Measurements from ENCODE around the gene SPRED2. TPM values are rescaled to one million over a fixed set of nuclear protein-coding genes. Genes with fewer than 3 reads are reported as not detected.

Gene SPRED2
- total and polyA plus RNA-seq, 8 donors: 6.2 to 20.0 (median 15.2) TPM

- ATAC-seq (no peak), FAIRE-seq (no peak), DNase-seq (no peak)
- Histone ChIP-seq H3K27ac (no peak overlapping the region), H3K9me3 (no peaks in the 10 kb centered on the region), H3K4me3 (no peak overlapping the region), H3K27me3 (no peaks in the 10 kb centered on the region), H3K36me3 (no peaks in the 10 kb centered on the region), H3K4me1 (peaks cover 5 to 6% (median 6%) of the 10 kb centered on the region in 3 donors)
- intact Hi-C loops (cut with DNase I): loop anchor here in 1 of 3 donors (10.0 kb wide), 2 partner anchors 54 to 116 kb away; no protein-coding TSS in a partner anchor
- WGBS, 2 donors: 96 to 100% methylated on average over 2 of the region's 2 CpGs
- TF ChIP-seq CTCF (IDR thresholded peaks at IDR 0.05): no peak
Observed at GRCh38 chr2:65438137-65438899, 5.9 kb upstream of the SPRED2 start.

GRCh38 chr2:65437392-65438135, 5.2 kb upstream of the SPRED2 start:
- DNase-seq (no peak), ATAC-seq (no peak), FAIRE-seq (no peak)
- TF ChIP-seq CTCF (IDR thresholded peaks at IDR 0.05): no peak
- Histone ChIP-seq H3K9me3 (no peaks in the 10 kb centered on the region), H3K27ac (peak overlapping the region; percentile 91 to 98 (median 94)), H3K36me3 (no peaks in the 10 kb centered on the region), H3K27me3 (no peaks in the 10 kb centered on the region), H3K4me3 (peak overlapping the region in 1 of 4 donors; percentile 88), H3K4me1 (peaks cover 5 to 6% (median 6%) of the 10 kb centered on the region in 3 donors)
- intact Hi-C loops (cut with DNase I): loop anchor here in 1 of 3 donors (10.0 kb wide), 2 partner anchors 53 to 117 kb away; no protein-coding TSS in a partner anchor
- 84 to 86% methylated on average over 9 of the region's 9 CpGs for WGBS, 2 donors

- whole genome bisulfite sequencing, 2 donors: 3 to 5% methylated on average over 12 of the region's 12 CpGs
- intact Hi-C loops (cut with DNase I): loop anchor here in 1 of 3 donors (10.0 kb wide), 2 partner anchors 52 to 118 kb away; no protein-coding TSS in a partner anchor
- DNase-seq (no peak), FAIRE-seq (no peak), ATAC-seq (peak in 1 of 4 donors; percentile 4)
- Histone ChIP-seq H3K36me3 (no peaks in the 10 kb centered on the region), H3K27me3 (no peaks in the 10 kb centered on the region), H3K27ac (peak overlapping the region; percentile 91 to 98 (median 94)), H3K4me1 (peaks cover 5 to 6% (median 6%) of the 10 kb centered on the region in 3 donors), H3K4me3 (peak overlapping the region; percentile 62 to 88 (median 68)), H3K9me3 (no peaks in the 10 kb centered on the region)
- TF ChIP-seq CTCF (IDR thresholded peaks at IDR 0.05): no peak
Observed at GRCh38 chr2:65436824-65437221, 4.4 kb upstream of the SPRED2 start.

GRCh38 chr2:65436169-65436823, 3.9 kb upstream of the SPRED2 start:
- TF ChIP-seq CTCF (IDR thresholded peaks at IDR 0.05): no peak
- Histone ChIP-seq H3K27ac (peak overlapping the region; percentile 91 to 98 (median 94)), H3K4me1 (peaks cover 5 to 6% (median 6%) of the 10 kb centered on the region in 3 donors), H3K4me3 (peak overlapping the region; percentile 62 to 88 (median 68)), H3K9me3 (no peaks in the 10 kb centered on the region), H3K27me3 (no peaks in the 10 kb centered on the region), H3K36me3 (no peaks in the 10 kb centered on the region)
- FAIRE-seq (no peak), DNase-seq (peak; percentile 87 to 94 (median 92)), ATAC-seq (peak; percentile 60 to 74 (median 66))
- intact Hi-C loops (cut with DNase I): loop anchor here in 1 of 3 donors (10.0 kb wide), 2 partner anchors 51 to 119 kb away; no protein-coding TSS in a partner anchor
- WGBS, 2 donors: 0 to 1% methylated on average over 52 to 65 of the region's 65 CpGs

Measured in pancreas (tissue), 10 donors.